Pancreas (tissue), 10 donors: ENCODE data around the gene CABLES1. TPM values are rescaled to one million over a fixed set of nuclear protein-coding genes. Genes with fewer than 3 reads are reported as not detected.

ENCODE experiments used
- ATAC-seq, 4 donors: fragments of 200-7000 bp; cut with Tn5 transposase; one replicate each; pipeline versions ENCODE4 v1.8.0 to v1.9.1; 2020; ENCODE audit warnings: mild to moderate bottlenecking in 4 of 4, moderate library complexity in 4 of 4
- DNase-seq, 6 donors: peaks; one replicate each; pipeline ENCODE4 v3.0.0-alpha.2; 2020
- FAIRE-seq: peaks from 2 replicates; lab custom pipeline; 2012; peaks lifted over from hg19 to GRCh38; lab: Jason Lieb, UNC
- H3K27ac ChIP-seq, 4 donors: fragments of 200-600 bp; sonication (generic); 1 replicate in 3 of 4; 2 replicates in 1 of 4; pipeline versions ENCODE4 v1.5.0 to v1.8.0; 2020
- H3K27me3 ChIP-seq, 4 donors: fragments of 200-600 bp; one replicate each; pipeline ENCODE4 v1.8.0; 2021
- H3K36me3 ChIP-seq, 3 donors: fragments of 200-600 bp; sonication (generic) in 1 of 3; one replicate each; pipeline versions ENCODE4 v1.5.0 to v1.8.0; 2020 to 2021
- H3K4me1 ChIP-seq, 3 donors: fragments of 200-600 bp; one replicate each; pipeline ENCODE4 v1.8.0; 2021
- H3K4me3 ChIP-seq, 4 donors: fragments of 200-600 bp; sonication (generic) in 2 of 4; one replicate each; pipeline versions ENCODE4 v1.5.0 to v1.8.0; 2020 to 2021
- H3K9me3 ChIP-seq, 4 donors: fragments of 200-600 bp; one replicate each; pipeline ENCODE4 v1.8.0; 2021
- WGBS, 2 donors: extraction: QIAGEN DNeasy Blood & Tissue Kit; methylation state at CpG; one replicate each; pipeline ENCODE4 v1.1.7; 2013; 5-methylcytosine and 5-hydroxymethylcytosine counted together
- intact Hi-C, 3 donors: fragments of 100-400 bp; cut with DNase I; formaldehyde crosslinking; loops; one replicate each; pipeline versions ENCODE4 v1.11.1 to v1.14.2; 2022
- polyA plus RNA-seq, 2 donors: library from polyadenylated mRNA; stranded (reverse); fragments of 200-250 nt; gene quantifications; one replicate each; pipeline ENCODE4 v1.2.3, GENCODE V29; 2013
- total RNA-seq, 6 donors: library from RNA; stranded (reverse); fragmentation: NEBNext Ultra II Directional in 4 of 6; extraction: Animal tissue kit (Norgen Biotek cat#: 25700) in 4 of 6; gene quantifications; one replicate each; pipeline versions ENCODE4 v1.2.1 to v1.2.4, GENCODE V29; 2021 to 2023
- TF ChIP-seq, protein P1 (sequence below), 4 donors: fragments of 200-600 bp; sonication (generic) in 3 of 4; IDR thresholded peaks; one replicate each; pipeline versions ENCODE4 v1.5.0 to v1.8.0; 2021; ENCODE audit warnings: antibody characterized with exemption in 4 of 4
- donor health status: healthy with polysubstance abuse.
- donor health status: DM: no; HTN: no; CAD: no; lungs with moderate emphysema.
- donor health status: DM: no; HTN: no; CAD: no.
- donor health status: control.
- donor health status: control.
- donor health status: Bipolar disorder and iron deficiency.
- donor health status: DM: yes; HTN: yes; CAD: no.
- donor health status: DM: no; HTN: no; CAD: no.
- donor health status: DM: no; HTN: no; CAD: no.
- donor health status: DM: yes; HTN: yes; CAD: no.

Gene CABLES1
- total and polyA plus RNA-seq, 8 donors: 2.0 to 5.7 (median 3.2) TPM

GRCh38 chr18:23194997-23195957 is 60.0 kb downstream of the CABLES1 start:
- no peak for DNase-seq

GRCh38 chr18:23196119-23197007 is 61.1 kb downstream of the CABLES1 start:
- no peak overlapping the region for H3K27ac ChIP-seq

More at GRCh38 chr18:23194997-23195957, 60.0 kb downstream of the CABLES1 start:
- H3K4me3 ChIP-seq: no peak overlapping the region
- H3K27me3 ChIP-seq: no peaks in the 10 kb centered on the region
- H3K9me3 ChIP-seq: no peaks in the 10 kb centered on the region
- FAIRE-seq (no peak), ATAC-seq (peak in 1 of 4 donors; percentile 14)
- H3K27ac ChIP-seq: no peak overlapping the region
- TF ChIP-seq, protein P1, sequence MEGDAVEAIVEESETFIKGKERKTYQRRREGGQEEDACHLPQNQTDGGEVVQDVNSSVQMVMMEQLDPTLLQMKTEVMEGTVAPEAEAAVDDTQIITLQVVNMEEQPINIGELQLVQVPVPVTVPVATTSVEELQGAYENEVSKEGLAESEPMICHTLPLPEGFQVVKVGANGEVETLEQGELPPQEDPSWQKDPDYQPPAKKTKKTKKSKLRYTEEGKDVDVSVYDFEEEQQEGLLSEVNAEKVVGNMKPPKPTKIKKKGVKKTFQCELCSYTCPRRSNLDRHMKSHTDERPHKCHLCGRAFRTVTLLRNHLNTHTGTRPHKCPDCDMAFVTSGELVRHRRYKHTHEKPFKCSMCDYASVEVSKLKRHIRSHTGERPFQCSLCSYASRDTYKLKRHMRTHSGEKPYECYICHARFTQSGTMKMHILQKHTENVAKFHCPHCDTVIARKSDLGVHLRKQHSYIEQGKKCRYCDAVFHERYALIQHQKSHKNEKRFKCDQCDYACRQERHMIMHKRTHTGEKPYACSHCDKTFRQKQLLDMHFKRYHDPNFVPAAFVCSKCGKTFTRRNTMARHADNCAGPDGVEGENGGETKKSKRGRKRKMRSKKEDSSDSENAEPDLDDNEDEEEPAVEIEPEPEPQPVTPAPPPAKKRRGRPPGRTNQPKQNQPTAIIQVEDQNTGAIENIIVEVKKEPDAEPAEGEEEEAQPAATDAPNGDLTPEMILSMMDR (IDR thresholded peaks at IDR 0.05): no peak
- intact Hi-C loops: no loop called here
- H3K4me1 ChIP-seq: no peaks in the 10 kb centered on the region
- WGBS, 2 donors: 89 to 96% methylated on average over 9 of the region's 9 CpGs
- peaks cover 0 to 6% (median 0%) of the 10 kb centered on the region in 3 donors for H3K36me3 ChIP-seq

DNA sequence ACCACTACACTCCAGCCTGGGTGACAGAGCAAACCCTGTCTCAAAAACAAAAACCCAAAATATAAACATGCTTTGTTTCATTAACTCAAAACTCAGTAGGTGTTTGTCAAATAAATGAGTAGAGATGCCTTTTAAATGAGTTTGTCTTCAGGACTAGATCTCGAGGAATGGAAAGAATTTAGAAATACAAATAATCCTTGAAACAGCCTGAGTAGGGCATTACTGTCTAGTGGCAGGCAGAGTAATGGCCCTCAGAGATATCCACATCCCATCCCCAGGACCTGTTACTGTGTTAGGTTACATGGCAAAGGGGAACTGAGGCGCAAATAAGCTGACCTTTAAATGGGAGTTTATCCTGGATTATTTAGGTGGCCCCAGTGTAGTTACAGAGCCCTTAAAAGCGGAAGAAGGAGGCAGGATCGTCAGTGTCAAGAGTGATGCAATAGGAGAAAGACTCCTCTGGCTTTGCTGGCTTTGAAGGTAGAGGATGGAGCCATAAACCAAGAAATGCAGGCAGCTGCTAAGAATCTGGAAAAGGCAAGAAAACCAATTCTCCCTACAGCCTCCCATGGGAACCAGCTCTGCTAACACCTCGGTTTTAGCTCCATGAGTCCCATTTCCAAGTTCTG is 63.0 kb downstream of the CABLES1 start:
- Histone ChIP-seq H3K4me1 (no peaks in the 10 kb centered on the region), H3K4me3 (no peak overlapping the region), H3K9me3 (no peaks in the 10 kb centered on the region), H3K27ac (no peak overlapping the region), H3K36me3 (peaks cover 0 to 6% (median 0%) of the 10 kb centered on the region in 3 donors), H3K27me3 (no peaks in the 10 kb centered on the region)
- intact Hi-C loops: no loop called here
- WGBS, 2 donors: 91 to 93% methylated on average over 5 of the region's 5 CpGs
- TF ChIP-seq, protein P1 (IDR thresholded peaks at IDR 0.05): no peak
- ATAC-seq: no peak
- DNase-seq: no peak
- FAIRE-seq: no peak

More at GRCh38 chr18:23196119-23197007, 61.1 kb downstream of the CABLES1 start:
- WGBS, 2 donors: 85% methylated on average over 22 of the region's 22 CpGs
- ATAC-seq (no peak), DNase-seq (no peak), FAIRE-seq (no peak)
- TF ChIP-seq, protein P1 (IDR thresholded peaks at IDR 0.05): no peak
- peaks cover 0 to 6% (median 0%) of the 10 kb centered on the region in 3 donors for H3K36me3 ChIP-seq
- H3K27me3 ChIP-seq: no peaks in the 10 kb centered on the region
- H3K4me1 ChIP-seq: no peaks in the 10 kb centered on the region
- H3K4me3 ChIP-seq: no peak overlapping the region
- no peaks in the 10 kb centered on the region for H3K9me3 ChIP-seq
- intact Hi-C loops: no loop called here

DNA sequence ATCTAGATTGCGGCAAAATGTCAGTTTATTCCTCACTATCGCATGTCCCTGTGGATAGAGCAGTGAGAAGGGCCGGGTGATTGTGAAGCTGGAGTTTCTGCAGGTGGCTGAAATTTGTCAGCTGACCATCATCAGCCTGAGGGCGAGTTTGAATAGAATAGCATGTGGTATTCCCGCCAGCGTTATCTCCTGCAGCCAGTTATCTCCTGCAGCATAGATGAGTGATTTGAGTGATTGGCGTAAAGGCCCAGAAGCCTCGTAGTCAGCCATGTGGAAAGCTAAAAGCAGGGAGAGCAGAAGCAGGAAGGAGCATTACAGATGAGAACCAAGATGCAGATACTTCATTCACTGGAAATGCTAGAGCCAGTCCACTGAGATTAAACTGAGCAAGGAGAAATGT is 65.5 kb downstream of the CABLES1 start:
- no peak for FAIRE-seq
- TF ChIP-seq, protein P1 (IDR thresholded peaks at IDR 0.05): no peak
- intact Hi-C loops: no loop called here
- no peaks in the 10 kb centered on the region for H3K9me3 ChIP-seq
- no peaks in the 10 kb centered on the region for H3K27me3 ChIP-seq
- H3K4me1 ChIP-seq: no peaks in the 10 kb centered on the region
- peaks cover 0 to 6% (median 0%) of the 10 kb centered on the region in 3 donors for H3K36me3 ChIP-seq
- ATAC-seq: no peak
- no peak for DNase-seq
- no peak overlapping the region for H3K27ac ChIP-seq
- 76 to 78% methylated on average over 8 of the region's 8 CpGs for WGBS, 2 donors
- H3K4me3 ChIP-seq: no peak overlapping the region
